Epithelial cell of esophagus (primary cell): ENCODE measurements around the gene PDE6H.

Experiments
- DNase-seq: peaks from one replicate; pipeline ENCODE4 v3.0.0; 2010; ENCODE audit warnings: low read depth
- H3K4me3 ChIP-seq: 2 replicates; pipeline ENCODE4 v1.5.1; 2011; ENCODE audit warnings: mild to moderate bottlenecking, low read length, control low read depth
- TF ChIP-seq, protein P1 (sequence below): IDR thresholded peaks from 2 replicates; pipeline ENCODE4 v1.5.1; 2011; ENCODE audit warnings: low read depth, mild to moderate bottlenecking, low read length, control low read depth, inconsistent platforms; ENCODE audit not compliant: insufficient read depth; ENCODE audit errors: missing control alignments

PDE6H gene

DNA sequence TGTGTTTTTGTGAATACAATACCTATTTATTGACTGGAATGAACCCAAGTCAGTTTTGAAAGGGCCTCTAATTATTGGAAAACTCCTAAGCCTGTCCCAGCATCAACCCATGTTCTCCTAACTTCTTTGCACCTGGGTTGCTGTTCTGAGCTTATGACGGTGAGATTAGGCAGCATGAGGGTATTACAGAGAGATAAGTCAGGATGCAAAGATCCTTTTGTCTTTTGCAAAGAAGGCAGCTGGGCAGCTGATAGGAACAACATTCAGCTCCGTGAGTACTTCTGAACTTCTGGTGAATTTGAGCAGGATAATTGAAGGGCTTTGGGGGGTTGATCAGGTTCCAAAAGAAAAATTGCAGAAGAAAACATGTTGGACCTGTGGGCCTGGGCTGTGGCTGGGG lies at the start of gene PDE6H:
Gene PDE6H (plus strand): TSS at position 227 of the 400 bp plus-strand sequence. CDS start 4,971 bp downstream, outside the sequence.
- DNase-seq = no peak
- TF ChIP-seq, protein P1, sequence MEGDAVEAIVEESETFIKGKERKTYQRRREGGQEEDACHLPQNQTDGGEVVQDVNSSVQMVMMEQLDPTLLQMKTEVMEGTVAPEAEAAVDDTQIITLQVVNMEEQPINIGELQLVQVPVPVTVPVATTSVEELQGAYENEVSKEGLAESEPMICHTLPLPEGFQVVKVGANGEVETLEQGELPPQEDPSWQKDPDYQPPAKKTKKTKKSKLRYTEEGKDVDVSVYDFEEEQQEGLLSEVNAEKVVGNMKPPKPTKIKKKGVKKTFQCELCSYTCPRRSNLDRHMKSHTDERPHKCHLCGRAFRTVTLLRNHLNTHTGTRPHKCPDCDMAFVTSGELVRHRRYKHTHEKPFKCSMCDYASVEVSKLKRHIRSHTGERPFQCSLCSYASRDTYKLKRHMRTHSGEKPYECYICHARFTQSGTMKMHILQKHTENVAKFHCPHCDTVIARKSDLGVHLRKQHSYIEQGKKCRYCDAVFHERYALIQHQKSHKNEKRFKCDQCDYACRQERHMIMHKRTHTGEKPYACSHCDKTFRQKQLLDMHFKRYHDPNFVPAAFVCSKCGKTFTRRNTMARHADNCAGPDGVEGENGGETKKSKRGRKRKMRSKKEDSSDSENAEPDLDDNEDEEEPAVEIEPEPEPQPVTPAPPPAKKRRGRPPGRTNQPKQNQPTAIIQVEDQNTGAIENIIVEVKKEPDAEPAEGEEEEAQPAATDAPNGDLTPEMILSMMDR = no peak
- H3K4me3 ChIP-seq = no peak within 1 kb of the TSS

DNA sequence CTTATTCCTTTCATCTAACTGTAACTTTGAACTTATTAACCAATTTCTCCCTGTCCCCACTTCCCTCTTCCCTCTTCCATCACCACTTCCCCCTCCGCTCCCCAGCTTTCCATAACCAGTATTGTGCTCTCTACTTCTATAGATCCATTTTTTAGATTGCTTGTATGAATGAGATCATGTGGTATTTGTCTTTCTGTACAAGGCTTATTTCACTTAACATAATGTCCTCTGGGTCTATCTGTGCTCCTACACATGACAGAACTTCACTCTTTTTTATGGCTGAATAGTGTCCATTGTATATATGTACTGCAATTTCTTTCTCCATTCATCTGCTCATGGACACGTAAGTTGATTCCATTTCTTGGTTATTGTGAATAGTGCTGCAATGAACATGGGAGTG lies 48.9 kb upstream of the PDE6H start:
- H3K4me3 ChIP-seq = no peak overlapping the region
- TF ChIP-seq, protein P1 = no peak
- DNase-seq = no peak

DNA sequence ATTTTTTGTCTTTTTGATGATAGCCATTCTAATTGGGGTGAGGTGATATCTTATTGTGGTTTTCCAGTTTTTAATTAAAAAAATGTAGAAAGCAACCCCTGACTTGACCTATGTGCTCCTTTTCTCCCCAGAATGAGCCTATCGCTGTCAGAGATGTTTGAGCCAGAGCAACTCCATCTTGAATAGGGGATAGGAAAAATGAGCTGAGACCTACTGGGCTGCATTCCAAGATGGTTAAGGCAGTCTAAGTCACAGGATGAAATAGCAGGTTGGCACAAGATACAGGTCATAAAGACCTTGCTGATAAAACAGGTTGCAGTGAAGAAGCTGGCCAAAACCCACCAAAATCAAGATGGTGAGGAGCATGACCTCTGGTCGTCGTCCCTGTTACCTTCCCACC lies 48.3 kb upstream of the PDE6H start:
- TF ChIP-seq, protein P1 = no peak
- no peak overlapping the region for H3K4me3 ChIP-seq
- DNase-seq = no peak

- TF ChIP-seq, protein P1 = no peak
- DNase-seq = no peak
- H3K4me3 ChIP-seq = no peak overlapping the region
Observed at GRCh38 chr12:14927267-14927666, 45.6 kb upstream of the PDE6H start.

- H3K4me3 ChIP-seq = peak overlapping the region; percentile 11
- peak; percentile 88 for DNase-seq
- TF ChIP-seq, protein P1 = no peak
Observed at GRCh38 chr12:14928931-14929330, 43.9 kb upstream of the PDE6H start.

- TF ChIP-seq, protein P1 = no peak
- DNase-seq = no peak
- H3K4me3 ChIP-seq = no peak overlapping the region
Observed at GRCh38 chr12:14930299-14930698, 42.5 kb upstream of the PDE6H start.

DNA sequence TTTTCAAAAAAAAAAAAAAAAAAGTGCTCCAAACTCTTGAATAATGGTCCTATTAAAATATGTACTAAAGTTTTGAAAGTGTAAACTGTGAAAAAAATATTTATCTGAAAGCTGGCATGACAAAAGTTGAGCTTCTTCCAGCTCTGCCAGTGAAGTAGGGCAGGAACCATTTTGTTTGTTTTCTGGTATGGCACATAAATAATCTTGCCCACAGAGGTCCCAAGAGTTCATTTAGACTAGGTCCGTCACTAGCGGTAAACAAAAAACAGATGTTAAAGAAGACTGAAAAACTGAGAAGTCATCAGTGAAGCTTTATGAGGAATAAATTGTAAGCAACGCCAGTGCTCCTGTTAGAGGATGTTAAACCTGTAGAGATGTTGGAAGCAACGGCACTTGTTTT lies 41.5 kb upstream of the PDE6H start:
- TF ChIP-seq, protein P1 = no peak
- no peak overlapping the region for H3K4me3 ChIP-seq
- no peak for DNase-seq
